HEK293T (cell line): ENCODE measurements around the gene GPR143.
"Not testable (repeated sequence)": the region's sequence is repeated elsewhere in the genome, so short reads cannot be mapped to it uniquely, and the experiment has no call there.

Experiments used
- FOXM1 ChIP-seq: fragments of 450-650 bp; IDR thresholded peaks from 2 replicates; pipeline ENCODE4 v1.6.1; 2017; ENCODE audit warnings: mild to moderate bottlenecking, borderline replicate concordance
- ZNF384 ChIP-seq: fragments of 450-650 bp; IDR thresholded peaks from 2 replicates; pipeline ENCODE4 v1.6.1; 2016

- not testable (repeated sequence) for TF ChIP-seq ZNF384, FOXM1
Observed at GRCh38 chrX:9809876-9810275, 44.2 kb upstream of the GPR143 start.
